HG03196 (cell line): ENCODE data around the gene KRT9.
"Not testable (repeated sequence)": the region's sequence is repeated elsewhere in the genome, so short reads cannot be mapped to it uniquely, and the experiment has no call there.

Source experiments
- ATAC-seq: cut with Tn5 transposase; IDR thresholded peaks from one replicate; pipeline ENCODE4 v1.9.1; 2021; ENCODE audit not compliant: unreplicated experiment

The KRT9 gene

DNA sequence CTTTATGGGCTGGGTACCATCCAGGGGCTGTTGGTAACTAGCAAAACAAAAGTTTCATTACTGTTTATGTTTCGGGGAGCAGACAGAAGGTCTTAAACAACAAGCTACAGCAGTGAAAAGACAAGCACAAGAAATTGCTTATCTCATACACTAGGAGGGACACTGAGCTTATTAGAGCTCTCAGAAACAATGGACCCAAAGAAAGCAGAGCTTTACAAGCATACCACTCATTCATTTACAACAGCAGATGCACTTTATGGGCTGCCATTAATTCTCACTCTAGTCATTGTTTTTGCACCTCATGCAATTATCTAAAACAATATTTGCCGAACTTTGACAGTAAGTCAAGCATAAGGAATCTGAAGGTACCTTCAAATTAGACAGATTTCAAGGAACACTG is 30.7 kb upstream of the KRT9 start:
- no peak for ATAC-seq

DNA sequence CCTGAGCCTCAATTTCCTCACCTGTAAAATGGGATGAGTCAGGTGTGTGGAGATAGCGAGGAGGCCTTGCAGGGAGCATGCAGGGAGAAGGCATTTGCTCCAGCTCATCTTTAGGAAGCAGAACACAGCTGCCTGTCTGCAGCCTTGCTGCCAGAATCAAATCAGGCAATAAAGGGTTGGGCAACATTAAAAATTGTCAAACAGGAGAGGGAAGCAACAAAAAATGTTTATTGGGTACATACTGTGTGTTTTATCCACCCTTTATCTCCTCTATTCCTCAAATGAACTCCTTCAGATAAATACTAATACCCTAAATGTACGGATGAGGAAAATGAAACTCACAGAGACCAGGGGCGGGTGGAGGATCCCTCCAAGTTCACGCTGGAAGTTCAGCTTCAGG is 28.5 kb upstream of the KRT9 start:
- no peak for ATAC-seq

- no peak for ATAC-seq
Observed at GRCh38 chr17:41599680-41600079, 27.8 kb upstream of the KRT9 start.

GRCh38 chr17:41595585-41595984 is 23.7 kb upstream of the KRT9 start:
- no peak for ATAC-seq

DNA sequence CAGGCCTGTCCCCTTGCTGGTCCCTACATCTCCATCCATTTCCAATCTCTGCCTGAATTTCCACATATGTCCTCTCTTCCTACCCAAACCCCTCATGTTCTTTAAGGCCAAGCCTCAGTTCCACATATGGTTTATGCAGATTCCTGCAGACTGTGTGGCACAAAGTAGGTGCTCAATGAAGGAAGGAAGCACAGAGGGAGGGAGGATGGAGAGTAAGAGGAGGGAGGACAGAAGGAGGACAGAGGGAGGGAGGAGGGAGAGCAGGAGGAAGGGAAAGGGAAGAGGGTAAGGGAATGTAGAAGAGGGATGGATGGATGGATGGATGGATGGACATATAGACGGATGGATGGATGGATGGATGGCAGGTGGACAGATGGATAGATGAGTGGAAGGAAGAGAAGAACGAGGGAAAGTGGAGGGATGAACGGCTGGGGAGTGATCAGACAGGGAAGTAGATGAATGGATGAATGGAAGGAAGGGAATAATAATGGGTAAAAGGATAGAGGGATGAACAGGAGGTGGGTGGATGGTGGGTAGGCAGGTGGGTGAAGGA is 22.6 kb upstream of the KRT9 start:
- no peak for ATAC-seq

DNA sequence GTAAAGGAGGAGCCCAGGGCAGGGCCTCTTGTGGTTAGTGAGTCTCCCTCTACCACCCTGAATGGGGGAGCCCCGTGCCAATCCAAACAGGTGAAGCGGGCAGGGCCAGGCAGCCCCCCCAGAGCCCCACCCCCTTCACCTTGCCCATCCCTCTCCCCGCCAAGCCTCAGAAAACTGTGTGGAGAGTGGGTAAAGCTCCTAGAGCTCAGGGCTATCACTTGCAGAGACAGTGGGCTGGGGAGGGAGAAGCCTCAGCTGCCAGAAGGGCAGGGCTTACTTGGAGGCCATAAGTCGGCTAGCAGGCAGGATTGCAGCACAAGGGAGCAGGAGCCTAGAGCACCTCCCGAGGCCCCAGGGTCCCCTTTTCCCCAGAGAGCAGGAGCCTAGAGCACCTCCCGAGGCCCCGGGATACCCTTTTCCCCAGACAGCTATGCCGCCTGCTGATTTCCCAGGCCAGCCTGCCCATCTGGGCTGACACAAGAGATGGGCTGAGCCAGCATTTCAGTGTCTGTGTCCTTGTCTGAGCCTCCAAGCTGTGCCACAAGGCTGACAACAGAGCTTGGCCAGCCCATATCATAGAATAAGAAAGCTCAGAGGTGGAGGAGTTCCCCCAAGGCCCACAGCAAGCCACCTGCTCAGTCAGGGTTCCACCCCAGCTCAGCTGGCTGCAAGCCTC is 21.6 kb upstream of the KRT9 start:
- ATAC-seq, result no peak

DNA sequence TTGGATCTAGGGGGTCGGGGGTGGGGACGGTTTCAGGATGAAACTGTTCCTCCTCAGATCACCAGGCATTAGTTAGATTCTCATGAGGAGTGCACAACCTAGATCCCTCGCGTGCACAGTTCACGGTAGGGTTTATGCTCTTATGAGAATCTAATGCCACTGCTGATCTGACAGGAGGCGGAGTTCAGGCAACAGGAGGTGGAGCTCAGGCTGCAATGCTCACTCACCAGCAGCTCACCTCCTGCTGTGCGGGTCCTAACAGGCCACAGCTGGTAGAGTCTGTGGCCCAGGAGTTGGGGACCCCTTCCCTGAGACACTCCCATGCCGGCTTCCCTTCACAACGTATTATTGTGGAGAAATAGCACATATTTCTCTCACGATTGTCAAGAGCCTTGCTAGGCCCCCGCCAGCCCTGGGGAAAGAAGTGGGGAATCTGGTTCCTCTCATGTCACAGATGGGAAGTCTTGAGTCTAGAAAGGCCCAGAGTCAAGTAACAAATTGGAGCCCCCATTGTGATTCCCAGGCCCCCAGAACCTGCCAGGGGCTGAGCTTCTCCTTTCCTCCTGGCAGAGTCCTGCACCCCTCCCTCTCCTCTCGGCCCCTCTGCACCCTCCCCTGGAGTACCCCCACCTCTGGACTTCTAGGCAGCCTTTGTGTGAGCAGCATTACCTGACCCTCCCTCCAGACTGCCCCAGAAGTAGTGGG is 20.9 kb upstream of the KRT9 start:
- ATAC-seq, result no peak

DNA sequence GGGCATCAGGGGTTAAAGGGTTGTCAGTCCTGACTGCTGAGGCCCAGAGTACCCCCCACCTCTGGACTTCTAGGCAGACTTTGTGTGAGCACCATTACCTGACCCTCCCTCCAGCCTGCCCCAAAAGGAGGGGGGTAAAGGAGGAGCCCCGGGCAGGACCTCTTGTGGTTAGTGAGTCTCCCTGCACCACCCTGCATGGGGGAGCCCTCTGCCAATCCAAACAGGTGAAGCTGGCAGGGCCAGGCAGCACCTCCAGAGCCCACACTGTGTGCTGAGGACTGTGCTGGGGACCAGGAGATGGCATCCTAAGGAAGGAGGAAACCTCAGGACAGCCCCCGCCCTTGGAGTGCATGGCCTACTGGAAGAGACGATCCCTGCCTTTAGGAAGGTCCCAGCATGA is 17.4 kb upstream of the KRT9 start:
- no peak for ATAC-seq

GRCh38 chr17:41588126-41588810 is 16.4 kb upstream of the KRT9 start:
- no peak for ATAC-seq

DNA sequence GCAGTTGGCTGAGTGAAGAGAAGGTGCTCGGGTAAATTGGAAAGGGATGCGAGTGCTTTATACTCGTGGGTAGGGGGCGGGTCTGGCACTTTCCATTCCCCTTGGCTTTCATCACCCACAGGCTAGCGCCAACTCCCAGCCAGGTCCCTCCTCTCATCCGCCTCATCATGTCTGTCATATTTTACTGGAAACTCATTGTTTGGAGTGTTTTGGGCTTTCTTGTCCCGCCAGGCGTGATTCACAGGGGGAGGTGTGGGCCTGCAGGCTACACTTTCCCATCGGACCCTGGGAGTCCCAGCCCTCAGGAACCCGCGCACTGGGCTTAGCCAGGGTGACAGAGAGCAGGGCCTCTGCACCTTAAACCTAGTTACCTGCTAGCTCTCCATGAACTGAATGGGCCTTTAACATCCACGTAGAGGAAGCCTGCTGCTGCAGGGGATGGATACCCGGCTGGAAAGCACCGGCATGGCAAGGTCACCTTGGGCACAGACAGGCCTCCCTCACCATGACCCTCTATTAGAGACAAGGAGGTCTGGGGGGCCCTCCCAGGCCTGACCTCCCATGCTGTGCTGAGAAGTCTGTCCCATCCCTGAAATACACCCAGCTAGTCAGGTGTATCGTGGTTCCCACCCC is 15.1 kb upstream of the KRT9 start, which contains the start of gene KRT14:
TSS of gene KRT14 (minus strand) at position 33 of the 633 bp plus-strand sequence. CDS start 61 bp downstream, outside the sequence.
- no peak for ATAC-seq

DNA sequence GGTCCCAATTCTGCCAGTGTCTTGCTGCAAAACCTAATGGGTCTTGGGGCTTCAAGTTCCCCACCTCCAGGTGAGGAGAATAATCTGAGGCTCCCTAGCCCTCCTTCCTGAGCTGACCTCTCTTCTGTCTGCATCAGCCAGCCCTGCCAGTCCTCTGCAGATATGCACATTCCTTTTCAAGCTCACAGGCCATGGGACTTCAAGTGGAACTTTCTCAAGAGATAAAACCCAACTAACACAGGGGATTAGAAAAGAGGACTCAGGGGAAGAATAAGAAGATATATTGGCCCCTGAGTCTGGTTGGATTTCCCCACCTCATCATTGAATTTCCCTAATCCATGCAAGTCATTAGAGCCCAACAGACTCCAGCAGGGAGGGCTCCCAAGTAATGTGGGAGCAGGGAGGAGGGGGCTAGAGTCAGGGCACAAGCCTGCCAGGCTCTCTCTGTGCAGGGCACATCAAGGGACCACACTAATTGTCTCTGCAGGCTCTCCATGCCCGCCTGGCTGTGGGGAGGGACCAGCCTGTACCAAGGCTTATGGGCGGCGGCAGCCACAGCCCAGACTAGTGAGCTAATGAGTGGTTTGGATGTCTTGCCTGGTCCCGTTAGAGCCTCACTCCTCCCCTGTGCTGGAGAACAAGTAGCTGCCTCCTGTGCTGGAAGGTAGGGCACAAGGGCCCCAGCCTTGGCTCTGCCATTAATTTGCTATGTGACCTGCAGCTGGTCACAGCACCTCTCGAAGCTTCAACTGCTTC is 13.6 kb upstream of the KRT9 start:
- ATAC-seq, result no peak

GRCh38 chr17:41584331-41584927 is 12.6 kb upstream of the KRT9 start:
- not testable (repeated sequence) for ATAC-seq

GRCh38 chr17:41583137-41584127 is 11.6 kb upstream of the KRT9 start:
- no peak for ATAC-seq

GRCh38 chr17:41582061-41582968 is 10.5 kb upstream of the KRT9 start:
- ATAC-seq, result not testable (repeated sequence)

DNA sequence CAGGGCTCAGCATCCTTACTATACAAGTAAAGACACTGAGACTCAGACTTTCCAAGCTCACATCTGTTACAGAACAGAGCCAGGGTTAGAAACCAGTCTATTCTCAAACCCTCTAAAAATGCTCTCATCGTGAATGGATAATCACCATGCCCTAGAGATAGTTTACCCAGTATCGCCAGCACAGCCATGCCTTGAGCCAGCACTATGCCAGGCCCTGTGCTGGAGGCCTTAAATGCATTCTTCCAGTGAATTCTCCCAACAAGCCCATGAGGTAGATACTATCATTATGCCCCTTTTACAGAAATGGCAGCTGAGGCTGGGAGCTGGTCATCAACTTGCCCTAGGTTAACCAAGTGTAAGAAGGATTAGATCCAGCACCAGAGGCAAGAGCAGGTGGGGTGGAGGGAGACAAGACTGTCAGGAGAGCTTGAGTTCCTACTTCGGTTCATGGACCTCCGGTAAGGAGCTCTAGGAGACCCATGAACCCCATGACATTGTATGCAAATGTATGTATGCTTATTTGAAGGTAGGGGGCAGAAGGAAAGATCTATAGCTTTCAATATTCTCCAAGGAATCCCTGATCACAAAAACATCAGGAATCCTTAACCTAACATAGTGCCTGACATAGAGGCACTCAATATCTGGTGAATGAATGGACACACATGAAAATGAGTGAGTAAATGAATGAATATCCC is 9.7 kb upstream of the KRT9 start:
- ATAC-seq, result no peak

GRCh38 chr17:41580687-41581365 is 9.0 kb upstream of the KRT9 start:
- no peak for ATAC-seq

DNA sequence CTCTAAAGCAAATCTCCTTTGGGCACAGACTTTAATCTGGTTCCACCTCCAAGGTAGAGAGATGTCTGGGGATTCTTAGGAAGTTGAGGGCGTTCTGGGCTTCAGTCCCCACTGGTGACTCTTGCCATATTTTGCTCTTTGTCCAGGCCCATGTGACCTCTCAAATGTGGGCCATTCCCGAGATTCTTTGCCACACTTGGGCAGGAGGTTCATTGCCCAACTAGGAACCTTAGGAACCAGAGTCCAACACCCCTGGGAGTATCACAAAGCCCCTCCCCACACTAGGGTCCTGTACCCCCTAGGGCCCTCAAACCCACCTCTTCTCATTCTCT is 8.4 kb upstream of the KRT9 start:
- no peak for ATAC-seq
